H4 (cell line): ENCODE data around the gene PCDHAC1. TPM values are rescaled to one million over a fixed set of nuclear protein-coding genes. Genes with fewer than 3 reads are reported as not detected.

Experiments used
- DNase-seq: peaks from one replicate; pipeline ENCODE4 v3.0.0-alpha.2; 2015; ENCODE audit warnings: low spot score
- total RNA-seq: library from RNA; depleted of rRNA; stranded (reverse); fragments of >200 nt; shearing (Covaris generic); gene quantifications from 2 replicates; pipeline ENCODE4 v1.2.3, GENCODE V29; 2014; rRNA removed

Gene PCDHAC1
- total RNA-seq, 1 experiment from 2014 or later: 1.1 TPM

GRCh38 chr5:140967226-140967893, 41.3 kb downstream of the PCDHAC1 start:
- no peak for DNase-seq

GRCh38 chr5:140969880-140970279, 43.8 kb downstream of the PCDHAC1 start:
- no peak for DNase-seq

- DNase-seq: no peak
These were observed 47.5 kb downstream of the PCDHAC1 start for GRCh38 chr5:140973550-140973949.

- no peak for DNase-seq
These were observed 50.9 kb downstream of the PCDHAC1 start for GRCh38 chr5:140977003-140977402.

- DNase-seq: no peak
These were observed 52.2 kb downstream of the PCDHAC1 start for GRCh38 chr5:140978260-140978659.

- DNase-seq: no peak
These were observed 52.9 kb downstream of the PCDHAC1 start for GRCh38 chr5:140978983-140979382.

Other genes with a start within 250 kb of the PCDHAC1 start
- gene HARS1, start 234.9 kb upstream of the PCDHAC1 start, total RNA-seq: 52.1 and 53.6 TPM in 2 replicates
- 49.2 and 52.6 TPM in 2 replicates for gene HARS2, start 234.8 kb upstream of the PCDHAC1 start, total RNA-seq
- gene ZMAT2, start 225.9 kb upstream of the PCDHAC1 start, total RNA-seq: 73.5 and 95.8 TPM in 2 replicates
- 0.45 and 0.56 TPM in 2 replicates for gene PCDHA1, start 140.2 kb upstream of the PCDHAC1 start, total RNA-seq
- gene PCDHA2, start 131.4 kb upstream of the PCDHAC1 start, total RNA-seq: 0.72 and 0.82 TPM in 2 replicates
- gene PCDHA3, start 125.2 kb upstream of the PCDHAC1 start, total RNA-seq: 4.5 and 4.7 TPM in 2 replicates
- gene PCDHA4, start 119.2 kb upstream of the PCDHAC1 start, total RNA-seq: 0.02 and 0.04 TPM in 2 replicates
- 0.25 and 1.1 TPM in 2 replicates for gene PCDHA5, start 104.7 kb upstream of the PCDHAC1 start, total RNA-seq
- 0.06 TPM in 1 of 2 replicates, not detected in the other for gene PCDHA6, start 98.3 kb upstream of the PCDHAC1 start, total RNA-seq
- gene PCDHA7, start 92.0 kb upstream of the PCDHAC1 start, total RNA-seq: 0.04 and 0.06 TPM in 2 replicates
- 0.04 and 0.17 TPM in 2 replicates for gene PCDHA8, start 85.1 kb upstream of the PCDHAC1 start, total RNA-seq
- gene PCDHA9, start 77.9 kb upstream of the PCDHAC1 start, total RNA-seq: 0.08 TPM in 1 of 2 replicates, not detected in the other
- 0.02 and 0.08 TPM in 2 replicates for gene PCDHA10, start 70.4 kb upstream of the PCDHAC1 start, total RNA-seq
- 5.0 and 7.7 TPM in 2 replicates for gene PCDHA11, start 57.3 kb upstream of the PCDHAC1 start, total RNA-seq
- gene PCDHA12, start 51.0 kb upstream of the PCDHAC1 start, total RNA-seq: 0.21 and 0.60 TPM in 2 replicates
- 0.41 and 0.50 TPM in 2 replicates for gene PCDHA13, start 44.2 kb upstream of the PCDHAC1 start, total RNA-seq
- 1.5 and 1.8 TPM in 2 replicates for gene PCDHAC2, start 40.2 kb downstream of the PCDHAC1 start, total RNA-seq
- gene PCDHB1, start 125.1 kb downstream of the PCDHAC1 start, total RNA-seq: not detected in 2 replicates
- gene PCDHB2, start 168.3 kb downstream of the PCDHAC1 start, total RNA-seq: 15.0 and 26.2 TPM in 2 replicates
- 0.21 TPM in 2 replicates for gene PCDHB3, start 174.2 kb downstream of the PCDHAC1 start, total RNA-seq
- 0.21 TPM in 1 of 2 replicates, not detected in the other for gene PCDHB4, start 195.5 kb downstream of the PCDHAC1 start, total RNA-seq
- 1.0 and 1.2 TPM in 2 replicates for gene PCDHB5, start 208.9 kb downstream of the PCDHAC1 start, total RNA-seq
- gene PCDHB6, start 223.8 kb downstream of the PCDHAC1 start, total RNA-seq: 3.6 and 4.1 TPM in 2 replicates
- 5.1 and 6.9 TPM in 2 replicates for gene PCDHB7, start 246.3 kb downstream of the PCDHAC1 start, total RNA-seq